DND-41 (cell line): ENCODE data around the gene FAM111B.

Experiments
- ATAC-seq: fragments of 200-7000 bp; cut with Tn5 transposase; 3 replicates; pipeline ENCODE4 v1.9.1; 2021; ENCODE audit warnings: low read depth; ENCODE audit not compliant: insufficient read depth
- DNase-seq: peaks from one replicate; pipeline ENCODE4 v3.0.0-alpha.2; 2020
- H2AFZ ChIP-seq: 2 replicates; pipeline ENCODE4 v1.6.0; 2012; ENCODE audit warnings: low read depth, low read length
- H3K27ac ChIP-seq: 2 replicates; pipeline ENCODE4 v1.5.1; 2012; ENCODE audit warnings: low read length, inconsistent platforms
- H3K27me3 ChIP-seq: fragments of 200-600 bp; sonication (generic); 2 replicates; pipeline ENCODE4 v1.6.0; 2012; ENCODE audit warnings: low read length, mild to moderate bottlenecking, inconsistent platforms; ENCODE audit not compliant: insufficient read depth, poor library complexity
- H3K36me3 ChIP-seq: 2 replicates; pipeline ENCODE4 v1.5.1; 2012; ENCODE audit warnings: low read length, inconsistent platforms; ENCODE audit not compliant: insufficient read depth
- H3K4me1 ChIP-seq: 2 replicates; pipeline ENCODE4 v1.5.1; 2012; ENCODE audit warnings: mild to moderate bottlenecking, low read length; ENCODE audit not compliant: insufficient read depth
- H3K4me2 ChIP-seq: 2 replicates; pipeline ENCODE4 v1.6.0; 2012; ENCODE audit warnings: mild to moderate bottlenecking, moderate library complexity, low read length, inconsistent platforms; ENCODE audit not compliant: insufficient read depth
- H3K4me3 ChIP-seq, 2 experiments: fragments of 200-600 bp in 1 of 2; shearing (Covaris generic) in 1 of 2; 2 replicates each; pipeline ENCODE4 v1.5.1; 2012 to 2016; ENCODE audit warnings: inconsistent platforms in 2 of 2, low read length in 2 of 2, mild to moderate bottlenecking in 2 of 2, low read depth in 1 of 2, moderate library complexity in 1 of 2
- H3K79me2 ChIP-seq: 2 replicates; pipeline ENCODE4 v1.6.0; 2012; ENCODE audit warnings: low read length, inconsistent platforms; ENCODE audit not compliant: insufficient read depth
- H3K9ac ChIP-seq: 2 replicates; pipeline ENCODE4 v1.6.0; 2012; ENCODE audit warnings: low read depth, mild to moderate bottlenecking, inconsistent platforms, low read length, moderate library complexity
- H3K9me3 ChIP-seq: 2 replicates; pipeline ENCODE4 v1.5.1; 2012; ENCODE audit warnings: low read length, moderate library complexity, mild to moderate bottlenecking, inconsistent platforms; ENCODE audit not compliant: insufficient read depth, severe bottlenecking
- H4K20me1 ChIP-seq: 2 replicates; pipeline ENCODE4 v1.6.0; 2012; ENCODE audit warnings: low read length; ENCODE audit not compliant: insufficient read depth
- EZH2 ChIP-seq: IDR thresholded peaks from 3 replicates; pipeline ENCODE4 v1.6.1; 2012; ENCODE audit warnings: borderline replicate concordance, low read depth, mild to moderate bottlenecking, moderate library complexity, low read length, inconsistent platforms; ENCODE audit not compliant: severe bottlenecking
- TF ChIP-seq, protein P1 (sequence below): IDR thresholded peaks from 2 replicates; pipeline ENCODE4 v1.5.1; 2012; ENCODE audit warnings: borderline replicate concordance, low read length, moderate library complexity, mild to moderate bottlenecking; ENCODE audit not compliant: poor library complexity, severe bottlenecking; ENCODE audit errors: extremely low read depth

The FAM111B gene

DNA sequence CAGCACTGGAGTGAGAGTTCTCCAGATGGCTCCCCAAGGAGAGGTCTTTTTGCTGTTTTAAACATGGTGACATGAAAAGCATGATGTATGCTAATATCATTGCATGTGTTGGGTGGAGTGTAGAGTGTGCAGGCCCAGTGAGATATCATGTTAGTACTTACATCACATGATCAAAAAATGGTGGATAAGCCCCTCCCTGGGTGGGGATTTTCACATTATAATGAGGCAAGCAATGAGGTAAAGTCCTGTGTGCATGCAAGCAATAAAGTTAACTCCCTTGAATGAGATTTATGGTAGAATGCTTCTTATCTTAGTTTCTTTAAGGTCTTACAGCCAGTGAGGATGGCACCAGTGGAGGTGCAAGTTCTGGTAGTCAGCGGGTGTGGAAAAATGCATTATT is 8.5 kb downstream of the FAM111B start:
- H3K36me3 ChIP-seq, result peaks cover 94% of the 10 kb centered on the region
- DNase-seq (no peak), ATAC-seq (no peak)
- H3K27ac ChIP-seq, result no peak overlapping the region
- no peak overlapping the region for H3K9ac ChIP-seq
- no peak overlapping the region for H3K4me3 ChIP-seq
- peaks cover 64% of the 10 kb centered on the region for H3K9me3 ChIP-seq
- peaks cover 17% of the 10 kb centered on the region for H3K4me1 ChIP-seq
- no peak for TF ChIP-seq EZH2
- TF ChIP-seq, protein P1, sequence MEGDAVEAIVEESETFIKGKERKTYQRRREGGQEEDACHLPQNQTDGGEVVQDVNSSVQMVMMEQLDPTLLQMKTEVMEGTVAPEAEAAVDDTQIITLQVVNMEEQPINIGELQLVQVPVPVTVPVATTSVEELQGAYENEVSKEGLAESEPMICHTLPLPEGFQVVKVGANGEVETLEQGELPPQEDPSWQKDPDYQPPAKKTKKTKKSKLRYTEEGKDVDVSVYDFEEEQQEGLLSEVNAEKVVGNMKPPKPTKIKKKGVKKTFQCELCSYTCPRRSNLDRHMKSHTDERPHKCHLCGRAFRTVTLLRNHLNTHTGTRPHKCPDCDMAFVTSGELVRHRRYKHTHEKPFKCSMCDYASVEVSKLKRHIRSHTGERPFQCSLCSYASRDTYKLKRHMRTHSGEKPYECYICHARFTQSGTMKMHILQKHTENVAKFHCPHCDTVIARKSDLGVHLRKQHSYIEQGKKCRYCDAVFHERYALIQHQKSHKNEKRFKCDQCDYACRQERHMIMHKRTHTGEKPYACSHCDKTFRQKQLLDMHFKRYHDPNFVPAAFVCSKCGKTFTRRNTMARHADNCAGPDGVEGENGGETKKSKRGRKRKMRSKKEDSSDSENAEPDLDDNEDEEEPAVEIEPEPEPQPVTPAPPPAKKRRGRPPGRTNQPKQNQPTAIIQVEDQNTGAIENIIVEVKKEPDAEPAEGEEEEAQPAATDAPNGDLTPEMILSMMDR, result no peak
- H3K27me3 ChIP-seq, result no peaks in the 10 kb centered on the region
- H4K20me1 ChIP-seq, result no peaks in the 10 kb centered on the region
- peaks cover 64% of the 10 kb centered on the region for H3K79me2 ChIP-seq
- H2AFZ ChIP-seq, result no peak overlapping the region
- H3K4me2 ChIP-seq, result no peak overlapping the region

DNA sequence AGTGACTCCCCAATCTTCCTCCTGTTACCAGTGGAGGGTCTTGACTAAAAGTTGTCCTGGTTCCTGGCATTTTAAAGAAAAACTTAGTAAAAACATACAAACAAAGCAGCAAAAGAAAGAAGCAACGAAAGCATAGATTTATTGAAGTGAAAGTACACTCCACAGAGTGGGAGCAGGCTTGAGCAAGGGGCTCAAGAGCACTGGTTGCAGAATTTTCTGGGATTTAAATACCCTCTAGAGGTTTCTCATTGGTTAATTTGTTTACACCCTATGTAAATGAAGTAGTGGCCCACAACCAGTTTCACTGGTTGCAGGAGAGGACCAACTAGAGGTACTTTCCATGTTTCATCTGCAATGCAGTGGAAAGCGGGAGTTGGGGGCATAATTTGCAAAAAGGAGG is 10.7 kb downstream of the FAM111B start:
- TF ChIP-seq, protein P1, result no peak
- no peak for TF ChIP-seq EZH2
- no peaks in the 10 kb centered on the region for H4K20me1 ChIP-seq

GRCh38 chr11:59119826-59120225 is 12.8 kb downstream of the FAM111B start:
- ATAC-seq (no peak), DNase-seq (no peak)
- no peaks in the 10 kb centered on the region for H3K4me1 ChIP-seq
- no peak overlapping the region for H2AFZ ChIP-seq
- no peak overlapping the region for H3K4me3 ChIP-seq
- no peak overlapping the region for H3K27ac ChIP-seq
- TF ChIP-seq, protein P1, result no peak
- TF ChIP-seq EZH2, result no peak
- peaks cover 75% of the 10 kb centered on the region for H3K9me3 ChIP-seq
- H3K27me3 ChIP-seq, result no peaks in the 10 kb centered on the region
- no peak overlapping the region for H3K4me2 ChIP-seq
- no peaks in the 10 kb centered on the region for H4K20me1 ChIP-seq
- H3K36me3 ChIP-seq, result peaks cover 91% of the 10 kb centered on the region
- no peak overlapping the region for H3K9ac ChIP-seq
- H3K79me2 ChIP-seq, result peaks cover 27% of the 10 kb centered on the region

More for the DNA sequence above, 10.7 kb downstream of the FAM111B start:
- Histone ChIP-seq H3K79me2 (peaks cover 46% of the 10 kb centered on the region), H3K27ac (no peak overlapping the region), H3K4me2 (no peak overlapping the region), H3K36me3 (peaks cover 92% of the 10 kb centered on the region), H3K4me1 (no peaks in the 10 kb centered on the region), H3K27me3 (no peaks in the 10 kb centered on the region), H2AFZ (no peak overlapping the region), H3K4me3 (no peak overlapping the region), H3K9me3 (peaks cover 72% of the 10 kb centered on the region), H3K9ac (no peak overlapping the region)
- no peak for ATAC-seq
- no peak for DNase-seq
